Stimulated activated CD4-positive, alpha-beta T cell treated with anti-CD3 and anti-CD28 coated beads, Interleukin-4, amount 100 ng/mL, for 1 hour (primary cell): ENCODE data around the gene VAPA.

Experiments
- DNase-seq: peaks from one replicate; pipeline ENCODE4 v3.0.0-alpha.2; 2020

Gene VAPA

GRCh38 chr18:9916077-9916639 lies 2.3 kb downstream of the VAPA start:
- DNase-seq: no peak

DNA sequence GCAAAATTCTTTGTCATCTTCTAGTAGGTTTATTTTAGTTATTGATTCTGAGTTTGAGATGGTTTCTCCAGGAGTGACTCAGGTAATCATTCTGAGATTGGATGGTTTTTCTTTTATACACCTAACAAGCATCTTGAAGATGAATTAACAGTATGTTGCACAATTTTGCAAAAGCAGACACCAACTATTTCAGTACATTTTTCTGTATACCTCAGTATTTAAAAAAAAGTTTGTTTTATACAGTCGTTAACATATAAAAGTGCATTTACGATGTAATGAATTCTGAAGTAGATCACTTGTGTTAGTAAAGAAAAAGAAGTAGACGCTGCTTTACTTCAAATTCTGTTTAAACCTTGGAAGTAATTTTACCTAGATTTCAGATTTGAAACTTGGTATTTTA lies 3.0 kb downstream of the VAPA start:
- DNase-seq: no peak

- no peak for DNase-seq
These were observed 4.3 kb downstream of the VAPA start for GRCh38 chr18:9918016-9918680.

DNA sequence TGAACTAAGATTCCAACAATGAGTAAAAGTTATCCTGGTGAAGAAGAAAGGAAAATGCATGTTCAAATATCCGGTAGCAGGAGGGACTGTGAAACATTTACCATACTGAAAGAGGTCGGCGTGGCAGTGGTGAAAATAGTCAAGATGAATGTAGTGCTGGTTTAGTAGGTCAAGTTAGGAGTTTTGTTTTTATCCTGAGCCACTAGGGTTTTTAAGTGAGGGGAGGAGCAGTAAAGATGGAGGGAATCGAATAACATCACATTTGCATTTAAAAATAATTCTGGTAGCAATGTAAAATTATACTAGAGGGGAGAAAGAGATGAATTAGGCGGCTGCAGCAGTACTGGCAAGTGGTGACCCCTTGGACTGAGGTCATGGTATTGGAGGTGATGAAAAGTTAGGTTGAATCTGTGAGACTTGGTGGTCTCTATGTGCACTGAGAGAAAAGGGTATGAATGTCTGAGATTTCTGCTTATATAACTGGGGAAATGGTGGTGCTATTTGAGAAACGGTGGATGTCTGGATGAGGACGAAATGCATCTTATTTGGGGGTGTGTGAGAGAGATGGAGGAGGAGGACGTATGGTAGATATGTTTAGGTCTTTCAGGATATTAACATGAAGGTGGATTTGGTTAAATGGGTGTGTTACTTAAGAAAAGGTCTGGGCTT lies 5.9 kb downstream of the VAPA start:
- DNase-seq: no peak

DNA sequence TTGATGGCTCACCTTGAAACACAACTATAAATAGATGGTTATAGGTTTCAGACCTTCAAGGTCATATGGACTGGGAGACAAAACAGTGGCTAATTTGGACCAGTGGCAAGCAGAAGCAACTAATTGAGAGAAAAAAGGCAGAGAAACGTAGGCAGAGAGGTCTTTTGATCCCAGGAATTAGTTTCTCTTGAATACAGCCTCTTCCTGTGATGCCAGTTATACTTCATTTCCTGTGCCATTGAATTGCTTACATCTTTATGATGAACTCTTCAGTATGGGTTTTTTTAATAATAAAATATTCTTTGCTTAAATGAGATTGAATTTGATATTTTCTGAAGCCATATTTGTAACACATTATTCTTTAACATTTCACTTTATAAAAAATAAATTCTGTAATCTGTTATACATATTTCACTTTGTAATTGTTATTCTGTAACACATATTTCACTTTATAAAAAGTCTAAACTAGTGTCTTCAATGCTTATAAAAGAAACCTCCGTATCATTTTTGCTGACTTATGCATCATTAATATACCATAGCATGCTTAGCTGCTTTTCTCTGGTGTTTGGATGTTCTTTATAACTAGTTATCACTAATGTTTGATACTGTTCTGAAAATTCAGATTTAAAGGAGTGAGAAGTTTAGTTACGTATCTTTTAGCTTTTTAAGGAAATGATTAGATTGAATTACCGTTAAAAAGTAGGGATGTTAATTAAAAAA lies 8.9 kb downstream of the VAPA start:
- no peak for DNase-seq

GRCh38 chr18:9924371-9924943 lies 10.6 kb downstream of the VAPA start:
- DNase-seq: no peak

DNA sequence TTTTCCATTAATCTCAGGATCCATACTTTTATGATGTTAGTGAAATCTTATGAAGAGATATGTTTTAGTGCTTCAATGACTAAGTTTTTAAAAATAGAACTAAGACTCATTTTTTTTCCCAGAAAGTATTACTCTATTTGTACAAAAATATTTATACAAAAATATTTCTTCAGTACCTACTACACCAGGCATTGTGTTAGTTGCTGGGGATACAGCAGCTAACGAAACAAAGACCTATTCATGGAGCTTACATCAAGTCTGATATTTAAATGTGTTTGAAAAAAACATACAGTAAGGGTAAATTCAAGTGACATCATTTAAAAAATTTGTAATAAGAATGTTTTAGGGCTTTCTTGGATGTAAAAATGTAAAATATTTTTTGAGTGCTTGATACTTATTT lies 11.6 kb downstream of the VAPA start:
- no peak for DNase-seq

- no peak for DNase-seq
These were observed 12.0 kb downstream of the VAPA start for GRCh38 chr18:9925795-9926194.

DNA sequence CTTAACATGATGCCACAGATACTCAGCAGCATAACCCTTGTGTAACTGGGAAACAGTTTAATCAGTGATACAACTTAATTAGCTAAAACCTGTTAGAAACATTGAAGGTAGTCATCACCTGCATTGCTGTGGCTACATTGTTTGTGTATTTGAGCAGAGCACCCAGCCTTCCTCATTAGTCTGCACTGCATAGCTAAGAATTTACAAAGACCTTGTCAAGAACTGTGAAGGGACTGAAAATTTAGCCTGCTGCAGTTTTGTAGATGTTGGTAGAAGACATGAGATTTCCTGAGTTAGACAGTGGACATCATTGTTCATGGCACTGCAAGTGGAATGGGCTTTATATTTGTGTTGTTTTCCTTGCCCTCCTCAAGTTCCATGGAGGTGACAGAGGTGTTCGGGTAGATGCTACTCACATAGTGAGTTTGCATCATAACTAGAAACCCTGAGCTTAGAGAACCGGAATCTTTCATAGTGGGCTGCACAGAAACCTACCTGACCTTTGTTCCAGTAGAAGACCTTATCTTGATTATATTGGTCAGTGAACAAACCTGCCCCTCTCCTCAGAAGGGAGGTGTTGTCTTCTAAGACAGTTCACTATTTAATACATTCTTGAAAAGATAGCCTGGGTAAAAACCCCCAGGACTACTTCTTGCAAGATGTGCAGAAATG lies 12.5 kb downstream of the VAPA start:
- DNase-seq: no peak

- no peak for DNase-seq
These were observed 13.2 kb downstream of the VAPA start for GRCh38 chr18:9926977-9927376.

DNA sequence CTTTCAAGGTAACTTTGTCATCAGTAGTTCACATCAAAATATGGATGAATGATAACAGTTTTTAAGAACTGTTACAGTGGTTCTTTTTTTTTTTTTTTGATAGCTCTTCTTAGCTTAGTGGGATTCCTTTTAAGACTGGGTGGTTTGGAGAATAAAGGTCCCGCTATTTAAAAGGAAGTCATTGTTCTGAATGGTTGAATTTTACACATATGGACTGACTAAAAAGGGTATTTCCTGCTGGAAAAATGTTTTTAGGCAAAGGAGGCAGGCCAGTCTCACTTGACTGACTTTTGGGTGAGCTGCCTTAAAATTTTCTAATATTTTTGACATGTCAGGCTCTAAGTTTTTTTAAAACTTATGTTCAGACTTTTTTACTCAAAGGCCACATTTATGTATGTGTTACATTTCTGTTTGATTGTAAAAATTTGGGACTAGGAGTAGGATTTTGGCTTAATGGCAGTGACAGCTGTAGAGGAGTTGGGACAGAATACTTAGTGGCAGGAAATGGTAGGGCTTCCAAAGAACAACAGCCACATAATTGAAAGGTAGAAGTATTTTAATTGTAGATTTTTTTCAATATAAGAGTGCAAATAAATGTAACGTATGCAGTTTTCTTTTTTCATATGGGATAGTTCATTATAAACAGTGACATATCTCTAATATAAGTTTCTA lies 13.7 kb downstream of the VAPA start:
- DNase-seq: no peak

GRCh38 chr18:9928646-9929259 lies 14.9 kb downstream of the VAPA start:
- DNase-seq: no peak

GRCh38 chr18:9930299-9930884 lies 16.6 kb downstream of the VAPA start:
- no peak for DNase-seq

DNA sequence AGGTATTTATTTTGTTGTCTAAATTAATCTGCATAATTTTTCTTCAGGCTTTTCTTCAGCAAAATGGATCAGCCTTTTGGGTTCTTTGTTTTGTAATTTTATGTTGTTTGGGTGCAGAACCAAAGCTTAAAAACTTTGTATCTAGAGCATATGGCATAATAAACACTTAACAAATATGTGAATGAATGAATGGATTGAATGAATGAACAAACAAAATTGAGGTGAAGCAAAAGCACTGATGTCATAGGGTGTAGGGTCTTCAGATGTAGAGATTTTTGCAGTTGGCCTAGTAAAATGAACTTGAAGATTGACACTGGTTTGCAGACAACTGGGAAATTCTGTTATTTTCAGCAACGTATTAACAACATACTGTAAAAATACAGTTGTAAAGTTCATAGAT lies 17.3 kb downstream of the VAPA start:
- no peak for DNase-seq

DNA sequence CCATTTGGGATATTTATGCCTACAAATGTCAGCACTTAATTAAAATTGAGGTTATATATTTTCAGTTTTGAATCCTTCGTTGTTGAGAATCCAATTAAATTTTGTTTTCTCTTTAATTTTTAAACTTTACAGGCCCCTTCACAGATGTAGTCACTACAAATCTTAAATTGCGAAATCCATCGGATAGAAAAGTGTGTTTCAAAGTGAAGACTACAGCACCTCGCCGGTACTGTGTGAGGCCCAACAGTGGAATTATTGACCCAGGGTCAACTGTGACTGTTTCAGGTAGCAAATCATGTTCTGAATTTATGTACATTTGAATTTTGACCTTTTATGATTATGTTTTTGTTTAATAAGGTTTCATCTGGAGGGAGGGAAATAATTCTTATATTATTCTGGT lies 17.9 kb downstream of the VAPA start:
- DNase-seq: no peak

DNA sequence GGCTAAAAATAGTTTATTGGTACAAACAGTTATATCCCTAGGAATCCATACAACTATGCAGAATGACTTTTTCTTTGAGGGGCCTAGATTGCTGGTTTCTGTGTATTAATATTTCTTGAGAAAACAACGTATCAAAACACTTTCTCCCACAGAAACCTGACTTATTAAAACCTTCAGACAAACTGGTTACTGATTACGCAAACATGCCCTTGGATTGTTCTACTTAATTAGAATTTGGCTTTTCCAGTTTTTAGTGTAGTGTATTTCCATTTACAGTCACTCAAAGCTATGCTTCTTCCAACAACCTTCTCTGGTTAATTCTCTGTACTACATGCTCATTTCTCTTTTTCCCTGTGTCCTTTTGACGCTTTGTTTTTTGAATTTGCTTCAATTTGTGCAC lies 20.0 kb downstream of the VAPA start:
- no peak for DNase-seq

GRCh38 chr18:9934274-9934673 lies 20.5 kb downstream of the VAPA start:
- DNase-seq: no peak

- no peak for DNase-seq
These were observed 27.3 kb downstream of the VAPA start for GRCh38 chr18:9941103-9941502.

GRCh38 chr18:9941660-9942059 lies 27.8 kb downstream of the VAPA start:
- no peak for DNase-seq

DNA sequence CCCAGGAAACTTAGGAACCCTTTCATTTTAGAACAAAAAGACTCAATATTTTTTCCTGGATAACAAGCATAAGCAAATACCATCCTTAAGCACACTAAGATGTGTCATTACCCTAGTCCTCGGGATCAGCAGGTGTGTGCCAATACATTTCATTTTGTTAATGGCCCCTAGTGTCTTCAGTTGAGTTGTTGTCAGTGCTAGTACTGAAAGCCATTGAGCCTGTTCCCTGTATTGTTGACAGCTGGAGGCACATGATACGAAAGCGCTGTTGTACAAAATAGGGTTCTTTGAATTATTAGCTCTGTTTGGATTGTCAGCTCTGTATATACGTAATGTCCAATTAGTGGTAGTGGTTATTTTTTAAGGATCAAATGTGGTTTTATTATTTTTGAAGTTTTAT lies 29.5 kb downstream of the VAPA start:
- DNase-seq: no peak

- DNase-seq: no peak
These were observed 31.0 kb downstream of the VAPA start for GRCh38 chr18:9944805-9945204.

DNA sequence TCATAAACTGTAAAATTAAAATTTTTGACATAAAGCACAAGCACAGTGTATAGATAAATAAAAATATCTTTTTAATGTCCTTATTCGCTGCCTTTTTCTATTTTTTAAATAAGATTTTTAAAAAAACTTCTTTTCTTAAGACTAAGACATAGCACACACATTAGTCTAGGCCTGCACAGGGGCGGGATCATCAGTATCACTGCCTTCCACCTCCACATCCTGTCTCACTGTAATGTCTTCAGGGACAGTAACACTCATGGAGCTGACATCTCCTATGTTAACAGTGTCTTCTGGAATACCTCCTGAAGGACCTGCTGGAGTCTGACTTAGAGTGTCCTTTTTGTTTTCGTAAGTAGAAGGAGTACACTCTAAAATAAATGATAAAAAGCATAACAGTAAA lies 33.0 kb downstream of the VAPA start:
- no peak for DNase-seq
